GM23338 (cell line): ENCODE data around the gene SASH3.

ENCODE experiments used
- EZH2 ChIP-seq: fragments of 200-600 bp; sonication (generic); IDR thresholded peaks from one replicate; pipeline ENCODE4 v1.8.0; 2017; ENCODE audit warnings: antibody characterized with exemption, mild to moderate bottlenecking, low read depth; ENCODE audit not compliant: unreplicated experiment
- JUNB ChIP-seq: IDR thresholded peaks from one replicate; pipeline ENCODE4 v1.6.1; 2016; ENCODE audit warnings: antibody characterized with exemption; ENCODE audit not compliant: unreplicated experiment
- POLR2AphosphoS5 ChIP-seq: IDR thresholded peaks from 2 replicates; pipeline ENCODE4 v1.6.1; 2016; ENCODE audit warnings: antibody characterized with exemption, low read depth
- REST ChIP-seq: IDR thresholded peaks from one replicate; pipeline ENCODE4 v1.6.1; 2018; ENCODE audit warnings: antibody characterized with exemption; ENCODE audit not compliant: unreplicated experiment
- TF ChIP-seq, protein P1 (sequence below), 2 experiments: fragments of 200-600 bp in 1 of 2; sonication (generic) in 1 of 2; conservative IDR thresholded peaks; 2 replicates each; pipeline versions ENCODE4 v1.5.1 to v1.6.1; 2016 to 2017; ENCODE audit warnings: antibody characterized with exemption in 2 of 2, low read depth in 2 of 2, mild to moderate bottlenecking in 2 of 2, moderate library complexity in 1 of 2

DNA sequence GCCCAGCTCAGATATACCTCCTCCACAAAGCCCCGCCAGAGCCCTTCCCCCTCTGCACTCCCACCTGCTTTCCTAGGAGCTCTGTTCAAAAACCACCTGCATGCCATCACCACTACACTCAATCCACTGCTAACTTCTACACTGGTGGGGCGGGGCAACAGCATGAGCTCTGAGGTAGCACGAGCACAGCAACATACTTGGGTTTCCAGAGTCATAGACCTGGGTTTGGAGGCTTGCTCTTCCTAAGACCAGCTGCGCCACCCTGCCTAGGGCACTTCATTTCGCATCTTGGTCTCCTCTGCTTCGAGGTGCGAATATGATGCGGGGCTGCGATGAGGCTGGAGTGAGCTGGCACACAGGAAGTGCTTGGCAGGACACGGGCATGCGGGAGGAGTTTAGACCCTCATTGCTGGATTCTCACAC, 3.6 kb downstream of the SASH3 start:
- TF ChIP-seq, protein P1, sequence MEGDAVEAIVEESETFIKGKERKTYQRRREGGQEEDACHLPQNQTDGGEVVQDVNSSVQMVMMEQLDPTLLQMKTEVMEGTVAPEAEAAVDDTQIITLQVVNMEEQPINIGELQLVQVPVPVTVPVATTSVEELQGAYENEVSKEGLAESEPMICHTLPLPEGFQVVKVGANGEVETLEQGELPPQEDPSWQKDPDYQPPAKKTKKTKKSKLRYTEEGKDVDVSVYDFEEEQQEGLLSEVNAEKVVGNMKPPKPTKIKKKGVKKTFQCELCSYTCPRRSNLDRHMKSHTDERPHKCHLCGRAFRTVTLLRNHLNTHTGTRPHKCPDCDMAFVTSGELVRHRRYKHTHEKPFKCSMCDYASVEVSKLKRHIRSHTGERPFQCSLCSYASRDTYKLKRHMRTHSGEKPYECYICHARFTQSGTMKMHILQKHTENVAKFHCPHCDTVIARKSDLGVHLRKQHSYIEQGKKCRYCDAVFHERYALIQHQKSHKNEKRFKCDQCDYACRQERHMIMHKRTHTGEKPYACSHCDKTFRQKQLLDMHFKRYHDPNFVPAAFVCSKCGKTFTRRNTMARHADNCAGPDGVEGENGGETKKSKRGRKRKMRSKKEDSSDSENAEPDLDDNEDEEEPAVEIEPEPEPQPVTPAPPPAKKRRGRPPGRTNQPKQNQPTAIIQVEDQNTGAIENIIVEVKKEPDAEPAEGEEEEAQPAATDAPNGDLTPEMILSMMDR (conservative IDR thresholded peaks at IDR 0.05; ENCODE audit: low read depth in 2 of 2) = no peak
- TF ChIP-seq REST (no peak), EZH2 (no peak), JUNB (no peak), POLR2AphosphoS5 (no peak)
